Lower leg skin (tissue), 3 donors: Measurements from ENCODE around the gene HSP90AB1.

Experiments
- POLR2A ChIP-seq, 2 donors: fragments of 450-650 bp; IDR thresholded peaks; one replicate each; pipeline ENCODE4 v1.6.1; 2016 to 2017; ENCODE audit warnings: antibody characterized with exemption in 2 of 2, mild to moderate bottlenecking in 1 of 2, moderate library complexity in 1 of 2
- TF ChIP-seq, protein P1 (sequence below), 3 donors: fragments of 450-650 bp; IDR thresholded peaks; one replicate each; pipeline ENCODE4 v1.5.1; 2016; ENCODE audit warnings: antibody characterized with exemption in 3 of 3, mild to moderate bottlenecking in 3 of 3, moderate library complexity in 2 of 3

DNA sequence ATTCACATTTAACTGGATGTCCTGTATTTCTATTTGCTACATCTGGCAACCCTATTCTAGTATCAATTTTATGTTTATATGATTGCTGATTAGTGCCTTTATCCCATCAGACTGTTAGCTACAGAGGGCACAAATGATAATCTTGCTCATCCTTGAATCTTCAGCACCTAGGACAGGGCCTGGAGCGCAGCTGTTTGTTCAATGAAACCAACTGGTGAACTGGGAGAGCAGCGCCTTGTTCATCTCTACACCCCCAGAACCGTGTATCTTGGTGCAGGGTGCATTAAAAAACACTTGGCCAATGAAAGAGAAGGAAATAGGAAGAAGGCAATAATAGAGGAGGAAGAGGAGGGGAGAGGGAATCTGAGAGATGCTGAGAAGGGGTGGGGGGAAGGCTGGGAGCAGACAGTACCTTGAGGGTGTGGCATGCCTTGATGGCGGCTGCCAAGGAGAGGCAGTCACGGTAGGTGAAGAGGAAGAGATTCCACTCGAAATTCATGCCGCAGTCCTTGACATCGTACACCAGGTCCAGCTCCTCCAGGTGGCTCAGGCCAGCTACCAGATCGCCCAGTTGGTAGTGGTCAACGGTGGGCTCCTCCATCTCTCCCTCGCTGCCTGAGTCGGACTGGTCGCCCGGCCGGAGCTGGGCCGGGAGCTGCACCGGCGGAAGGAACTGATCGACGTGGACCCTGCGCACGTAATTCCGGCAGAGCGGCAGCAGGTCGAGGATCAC, 38.8 kb downstream of the HSP90AB1 start:
- TF ChIP-seq, protein P1, sequence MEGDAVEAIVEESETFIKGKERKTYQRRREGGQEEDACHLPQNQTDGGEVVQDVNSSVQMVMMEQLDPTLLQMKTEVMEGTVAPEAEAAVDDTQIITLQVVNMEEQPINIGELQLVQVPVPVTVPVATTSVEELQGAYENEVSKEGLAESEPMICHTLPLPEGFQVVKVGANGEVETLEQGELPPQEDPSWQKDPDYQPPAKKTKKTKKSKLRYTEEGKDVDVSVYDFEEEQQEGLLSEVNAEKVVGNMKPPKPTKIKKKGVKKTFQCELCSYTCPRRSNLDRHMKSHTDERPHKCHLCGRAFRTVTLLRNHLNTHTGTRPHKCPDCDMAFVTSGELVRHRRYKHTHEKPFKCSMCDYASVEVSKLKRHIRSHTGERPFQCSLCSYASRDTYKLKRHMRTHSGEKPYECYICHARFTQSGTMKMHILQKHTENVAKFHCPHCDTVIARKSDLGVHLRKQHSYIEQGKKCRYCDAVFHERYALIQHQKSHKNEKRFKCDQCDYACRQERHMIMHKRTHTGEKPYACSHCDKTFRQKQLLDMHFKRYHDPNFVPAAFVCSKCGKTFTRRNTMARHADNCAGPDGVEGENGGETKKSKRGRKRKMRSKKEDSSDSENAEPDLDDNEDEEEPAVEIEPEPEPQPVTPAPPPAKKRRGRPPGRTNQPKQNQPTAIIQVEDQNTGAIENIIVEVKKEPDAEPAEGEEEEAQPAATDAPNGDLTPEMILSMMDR (IDR thresholded peaks at IDR 0.05) = no peak
- TF ChIP-seq POLR2A (IDR thresholded peaks at IDR 0.05) = no peak
